ENCODE measurements around the gene MARCHF10.

DNA sequence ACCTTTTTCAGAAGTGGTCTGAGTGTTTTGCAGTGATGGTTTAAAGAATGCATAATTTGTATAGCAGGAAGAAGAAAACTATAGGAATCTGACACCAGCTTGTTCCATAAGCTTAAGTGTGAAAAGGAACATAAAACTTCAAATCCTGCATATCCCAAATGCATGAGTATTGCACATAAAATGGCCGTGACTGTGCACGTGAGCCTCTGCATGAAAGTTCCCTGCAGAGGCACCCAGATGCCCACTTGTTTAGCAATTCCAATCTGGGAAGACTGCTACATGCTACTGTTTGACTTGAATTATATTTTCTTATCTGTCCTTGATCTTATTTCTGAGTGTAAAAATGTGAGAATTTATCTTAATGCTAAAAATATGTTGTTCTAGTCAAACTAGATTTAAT, 21.5 kb downstream of the MARCHF10 start:
- TF ChIP-seq, protein P1, sequence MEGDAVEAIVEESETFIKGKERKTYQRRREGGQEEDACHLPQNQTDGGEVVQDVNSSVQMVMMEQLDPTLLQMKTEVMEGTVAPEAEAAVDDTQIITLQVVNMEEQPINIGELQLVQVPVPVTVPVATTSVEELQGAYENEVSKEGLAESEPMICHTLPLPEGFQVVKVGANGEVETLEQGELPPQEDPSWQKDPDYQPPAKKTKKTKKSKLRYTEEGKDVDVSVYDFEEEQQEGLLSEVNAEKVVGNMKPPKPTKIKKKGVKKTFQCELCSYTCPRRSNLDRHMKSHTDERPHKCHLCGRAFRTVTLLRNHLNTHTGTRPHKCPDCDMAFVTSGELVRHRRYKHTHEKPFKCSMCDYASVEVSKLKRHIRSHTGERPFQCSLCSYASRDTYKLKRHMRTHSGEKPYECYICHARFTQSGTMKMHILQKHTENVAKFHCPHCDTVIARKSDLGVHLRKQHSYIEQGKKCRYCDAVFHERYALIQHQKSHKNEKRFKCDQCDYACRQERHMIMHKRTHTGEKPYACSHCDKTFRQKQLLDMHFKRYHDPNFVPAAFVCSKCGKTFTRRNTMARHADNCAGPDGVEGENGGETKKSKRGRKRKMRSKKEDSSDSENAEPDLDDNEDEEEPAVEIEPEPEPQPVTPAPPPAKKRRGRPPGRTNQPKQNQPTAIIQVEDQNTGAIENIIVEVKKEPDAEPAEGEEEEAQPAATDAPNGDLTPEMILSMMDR (conservative IDR thresholded peaks at IDR 0.05; ENCODE audit: low read depth, low read length): no peak
- no peak for TF ChIP-seq EZH2phosphoT487 (IDR thresholded peaks at IDR 0.05; ENCODE audit: borderline replicate concordance, low read length)

Measured in PC-3 (cell line).